MV-4-11 (cell line): ENCODE data around the gene DMTF1.

ENCODE experiments used
- DNase-seq: peaks from one replicate; lab custom pipeline; 2025; lab: John Stamatoyannopoulos, UW

Gene DMTF1

DNA sequence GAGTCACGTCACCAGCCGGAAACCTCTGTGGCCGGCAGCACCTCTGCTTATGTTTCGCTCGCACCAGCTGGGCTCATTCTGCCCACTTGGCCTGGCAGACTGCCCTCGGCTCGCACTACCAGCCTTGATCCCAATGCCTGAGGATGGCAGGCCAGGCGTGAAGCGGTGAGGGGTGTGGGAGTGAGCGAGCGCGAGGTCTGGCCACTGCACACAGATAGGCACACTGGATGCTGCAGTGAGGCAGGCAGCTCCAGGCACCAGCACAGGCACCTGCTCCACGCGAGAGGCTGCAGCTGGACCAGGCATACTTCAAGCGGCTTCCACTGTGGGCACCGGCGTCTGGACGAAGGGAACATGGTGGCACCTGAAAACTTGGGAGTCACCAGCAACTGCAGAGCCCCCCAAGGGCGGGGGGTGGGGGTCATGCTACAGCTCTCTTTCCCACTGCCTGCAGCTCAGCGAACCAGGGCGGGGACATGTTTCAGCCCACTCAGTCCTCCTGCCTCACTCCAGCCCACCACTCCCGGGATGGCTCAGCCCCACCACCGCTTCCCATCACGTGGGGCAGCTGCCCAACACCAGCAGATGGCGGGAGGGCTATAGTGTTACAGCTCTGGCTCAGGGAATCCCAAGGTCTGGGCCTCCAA, 5.4 kb upstream of the DMTF1 start:
- no peak for DNase-seq

DNA sequence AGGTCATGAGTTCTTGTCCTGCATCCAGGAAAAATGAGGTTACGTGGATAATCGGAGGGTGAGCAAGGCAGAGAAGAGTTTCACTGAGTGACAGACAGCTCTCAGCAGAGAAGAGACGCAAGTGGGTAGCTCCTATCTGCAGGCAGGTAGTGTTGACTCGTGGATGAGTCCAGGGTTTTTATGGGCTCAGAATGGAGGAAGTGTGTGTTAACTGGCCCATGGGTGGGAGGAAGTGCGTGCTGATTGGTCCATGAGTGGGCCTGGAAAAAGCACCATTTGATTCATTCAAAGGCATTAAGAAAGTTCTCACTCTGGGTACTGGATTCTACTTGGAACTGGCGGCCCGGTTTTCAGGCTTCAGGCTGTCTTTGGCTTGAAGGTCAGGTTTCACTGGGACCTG, 4.8 kb upstream of the DMTF1 start:
- no peak for DNase-seq

DNA sequence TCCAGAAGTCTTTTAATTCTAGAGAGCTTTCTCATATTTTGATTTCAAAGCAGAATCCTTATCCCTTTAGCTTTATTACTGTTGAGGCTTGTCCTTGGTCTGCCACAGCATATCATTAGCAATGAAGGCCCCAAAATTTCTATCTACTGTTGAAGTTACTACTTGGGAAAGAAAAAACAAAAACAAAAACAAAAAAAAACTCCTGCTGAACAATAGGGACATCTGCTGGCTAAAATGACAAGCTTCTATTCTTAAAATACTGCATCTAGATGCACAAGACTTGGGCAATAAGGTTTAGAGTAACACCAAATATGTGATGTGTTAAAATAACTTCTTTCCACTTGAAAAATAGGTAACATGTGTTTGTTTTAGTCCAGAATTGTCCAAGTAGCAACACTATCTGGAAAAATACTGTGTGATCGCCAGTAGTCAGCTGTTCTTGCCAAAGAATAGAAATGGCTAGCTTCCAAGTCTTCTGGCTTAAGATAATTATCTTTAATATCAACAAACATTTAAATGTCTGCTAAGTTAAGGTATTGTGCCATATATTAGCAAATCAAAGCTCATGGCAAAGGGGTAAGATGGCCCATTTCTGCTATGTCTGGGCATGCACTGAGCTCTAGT, 3.8 kb upstream of the DMTF1 start:
- no peak for DNase-seq

DNA sequence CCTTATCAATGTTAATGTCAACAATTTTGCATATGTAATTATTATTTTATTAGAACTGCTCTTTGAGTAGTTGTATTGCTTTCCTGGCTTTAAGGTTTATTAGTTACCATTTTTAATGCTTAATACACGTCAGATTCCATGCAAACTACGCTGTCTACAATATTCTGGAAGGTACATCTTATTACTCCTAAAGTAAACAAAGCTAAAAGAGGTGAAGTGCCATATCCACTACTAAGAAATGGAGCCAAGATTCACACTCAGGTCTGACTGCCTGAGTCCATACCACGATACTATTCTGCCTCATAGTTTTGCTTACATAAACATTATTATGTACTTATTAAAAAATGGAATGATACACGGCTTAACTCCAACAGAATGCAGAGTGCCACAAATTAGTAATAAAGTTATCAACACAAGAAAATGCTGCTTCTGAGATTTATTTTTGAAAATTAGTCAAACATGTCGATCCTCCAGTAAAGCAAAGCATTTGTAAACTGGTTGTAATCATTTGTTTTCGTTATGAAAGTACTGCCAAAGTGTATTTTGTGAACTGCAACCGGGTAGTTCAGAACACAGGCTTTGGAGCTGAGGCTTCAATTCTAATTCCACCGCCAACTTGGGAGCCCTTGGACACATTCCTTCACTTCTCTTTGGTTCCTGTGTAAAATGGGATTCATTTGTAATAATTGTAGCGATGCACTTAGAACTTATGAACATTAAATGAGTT, 1.1 kb upstream of the DMTF1 start:
- no peak for DNase-seq

DNA sequence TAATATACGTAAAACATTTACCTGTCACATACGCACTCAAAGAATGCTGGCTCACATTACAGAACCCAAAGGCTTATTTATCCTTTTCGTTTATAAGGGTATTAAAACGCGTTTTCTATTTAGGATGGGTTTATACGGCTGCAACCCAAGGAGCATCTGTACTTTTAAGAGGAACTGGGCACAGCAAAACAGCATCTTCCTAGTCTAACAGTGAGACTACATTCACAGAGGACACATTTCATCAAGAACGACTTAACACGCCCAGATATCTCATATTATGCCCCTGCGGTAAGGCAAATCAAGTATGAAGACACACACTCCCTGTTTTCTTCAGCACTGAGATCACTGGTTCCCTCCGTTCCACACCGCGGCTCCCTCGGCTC, 533 bp upstream of the DMTF1 start:
- no peak for DNase-seq

DNA sequence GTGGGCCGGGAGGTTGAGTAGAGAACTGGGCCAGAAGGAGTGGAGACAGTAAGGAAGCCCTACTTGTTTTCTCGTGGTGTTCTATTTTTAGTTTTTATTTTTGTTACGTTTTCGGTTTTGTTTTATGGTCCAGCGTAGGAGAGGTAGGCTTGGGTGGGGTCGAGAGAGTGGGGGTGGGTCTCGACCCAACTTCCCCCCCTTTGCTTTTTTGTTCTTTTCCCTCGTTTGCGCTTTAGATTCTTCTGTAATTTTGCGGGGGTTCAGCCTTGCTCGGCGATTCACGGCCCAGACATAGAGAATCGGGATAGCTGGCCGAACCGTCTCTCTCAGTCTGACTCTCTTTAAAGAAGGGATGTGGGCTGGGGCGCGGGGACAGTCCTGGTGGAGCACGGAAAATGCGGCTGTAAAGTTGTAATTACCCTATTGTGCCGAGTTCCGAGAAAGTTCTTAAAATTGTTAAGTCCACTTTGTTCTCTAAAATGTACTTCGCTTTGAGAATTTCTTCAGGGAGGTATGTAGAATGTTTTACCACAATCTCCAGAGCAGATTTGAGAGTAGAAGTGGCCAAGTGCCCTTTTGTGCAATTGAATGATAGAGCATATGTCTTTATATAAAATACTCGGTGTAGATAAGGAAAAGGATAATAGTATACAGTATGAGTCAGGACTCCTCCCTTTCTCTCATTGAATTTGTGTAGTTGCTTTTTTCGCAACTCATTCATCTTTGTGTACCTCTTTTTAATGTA, 816 bp downstream of the DMTF1 start:
- DNase-seq: peak; percentile 18

DNA sequence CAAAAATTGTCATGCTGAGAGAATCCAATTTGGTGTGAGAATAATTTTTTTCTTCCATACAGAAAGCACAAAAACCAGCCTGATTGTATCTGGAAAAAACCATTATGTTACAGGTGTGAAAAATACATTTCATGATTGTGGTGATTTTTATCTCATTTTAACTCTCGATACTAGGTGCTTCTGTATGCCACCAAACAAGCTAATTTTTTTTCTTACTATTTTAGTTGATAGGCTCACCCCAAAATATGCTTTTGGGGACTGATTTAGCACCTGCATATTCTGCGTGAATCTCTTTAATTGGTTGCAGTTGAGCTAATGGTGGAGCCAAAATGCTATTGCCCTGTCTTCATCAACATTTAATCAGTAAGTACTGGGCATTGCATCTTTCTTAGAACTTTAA, 1.9 kb downstream of the DMTF1 start:
- no peak for DNase-seq

DNA sequence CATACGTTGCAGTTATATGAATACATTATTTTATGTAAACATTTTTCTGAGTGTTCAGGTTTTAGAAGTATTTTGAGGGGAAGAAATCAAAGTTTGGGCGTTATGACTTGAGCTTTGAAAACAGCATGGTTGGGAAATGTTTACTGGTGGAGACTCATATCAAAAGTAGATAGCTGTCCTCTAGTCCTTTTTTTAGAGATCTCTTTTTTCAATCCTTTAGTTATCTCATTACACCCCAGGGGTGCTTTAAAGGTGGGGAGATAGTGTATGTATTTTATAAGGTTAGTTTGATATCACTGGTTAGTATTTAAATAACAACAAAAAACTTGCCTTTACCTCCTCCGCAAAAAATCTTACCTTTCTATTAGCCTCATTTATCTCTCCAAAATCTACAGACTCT, 2.3 kb downstream of the DMTF1 start:
- no peak for DNase-seq

DNA sequence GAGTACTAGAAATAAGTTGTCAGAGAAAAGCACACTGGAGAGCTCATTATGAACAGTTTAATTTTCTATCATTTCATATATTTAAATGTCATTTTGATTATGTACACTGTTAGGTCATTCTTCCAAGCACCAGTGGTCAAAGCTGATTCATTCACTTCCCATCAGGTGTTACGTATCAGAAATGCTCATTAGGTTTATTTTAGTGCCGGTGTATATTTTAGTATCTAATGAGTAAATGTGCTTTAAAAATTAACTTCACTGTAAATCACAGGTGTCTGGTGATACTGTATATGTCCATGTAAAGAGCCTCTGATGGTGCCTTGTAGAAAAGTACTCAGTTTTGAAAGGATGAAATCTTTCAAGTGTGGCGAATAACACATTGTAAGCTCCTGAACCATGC, 3.5 kb downstream of the DMTF1 start:
- no peak for DNase-seq

DNA sequence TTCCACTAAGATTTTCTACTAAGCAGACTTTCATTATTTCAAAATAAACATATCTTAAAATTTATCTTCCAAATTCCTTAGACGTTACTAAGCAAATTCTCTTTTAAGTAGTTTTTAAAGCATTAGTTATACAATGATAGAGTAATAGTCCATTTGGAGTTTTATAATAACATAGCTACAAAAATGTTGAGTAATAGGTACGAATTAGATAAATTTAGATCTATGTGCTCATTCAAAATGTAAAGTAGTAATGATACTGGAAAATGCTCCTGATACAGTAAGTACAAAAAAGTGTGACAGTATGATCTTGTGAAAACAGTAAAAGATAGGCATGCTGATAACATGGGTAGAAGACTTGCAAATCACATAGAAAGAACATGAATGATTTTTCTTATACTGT, 4.5 kb downstream of the DMTF1 start:
- DNase-seq: no peak

DNA sequence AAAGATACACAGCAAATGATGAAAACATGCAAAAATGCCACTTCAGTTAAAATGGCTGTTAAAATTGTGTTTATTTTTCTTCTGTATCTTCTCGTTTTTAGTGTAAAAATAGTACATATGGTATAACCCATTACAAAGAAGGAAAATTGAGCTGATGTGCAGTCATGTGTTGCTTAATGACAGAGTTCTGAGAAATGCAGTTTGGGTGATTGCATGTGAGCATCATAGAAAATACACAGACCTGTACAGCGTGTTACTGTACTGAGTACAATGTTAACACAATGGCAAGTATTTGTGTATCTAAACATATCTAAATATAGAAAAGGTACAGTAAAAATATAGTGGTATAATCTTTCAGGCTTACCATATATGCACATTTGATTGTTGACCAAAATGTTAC, 7.3 kb downstream of the DMTF1 start:
- no peak for DNase-seq

DNA sequence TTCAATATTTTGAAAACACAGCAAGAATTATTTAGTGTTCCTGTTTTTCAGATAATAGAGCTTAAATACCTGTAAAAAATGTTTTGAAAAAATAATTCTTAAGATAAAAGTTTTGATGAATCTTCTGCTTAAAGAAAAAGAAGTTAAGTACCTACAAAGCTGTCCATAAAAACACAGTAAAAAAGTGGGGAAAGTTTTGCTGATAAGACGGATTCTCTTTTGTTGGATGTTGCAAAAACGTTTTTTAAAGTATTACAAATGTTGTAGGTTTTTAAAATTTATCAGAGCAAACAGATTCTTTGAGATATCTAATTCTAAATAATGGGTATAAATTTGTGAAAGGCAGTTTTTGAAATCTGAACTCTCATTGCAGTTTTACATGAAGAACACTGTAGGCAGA, 12.2 kb downstream of the DMTF1 start:
- no peak for DNase-seq

DNA sequence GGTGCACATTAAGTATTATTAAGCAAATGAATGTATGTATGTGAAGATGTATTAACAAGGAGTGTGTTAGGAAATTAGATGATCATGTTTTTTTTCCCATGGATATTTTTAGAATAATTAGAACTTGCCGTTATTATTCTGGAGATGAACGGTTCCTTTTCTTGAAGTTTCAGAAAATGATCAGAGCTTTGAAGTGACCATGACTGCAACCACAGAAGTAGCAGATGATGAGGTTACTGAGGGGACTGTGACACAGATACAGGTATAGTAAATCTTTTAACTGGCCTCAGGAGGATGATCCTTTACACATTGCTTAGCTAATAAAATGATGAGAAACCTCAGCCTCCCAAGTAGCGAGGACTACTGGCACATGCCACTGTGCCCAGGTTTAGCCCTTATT, 18.6 kb downstream of the DMTF1 start:
- no peak for DNase-seq

DNA sequence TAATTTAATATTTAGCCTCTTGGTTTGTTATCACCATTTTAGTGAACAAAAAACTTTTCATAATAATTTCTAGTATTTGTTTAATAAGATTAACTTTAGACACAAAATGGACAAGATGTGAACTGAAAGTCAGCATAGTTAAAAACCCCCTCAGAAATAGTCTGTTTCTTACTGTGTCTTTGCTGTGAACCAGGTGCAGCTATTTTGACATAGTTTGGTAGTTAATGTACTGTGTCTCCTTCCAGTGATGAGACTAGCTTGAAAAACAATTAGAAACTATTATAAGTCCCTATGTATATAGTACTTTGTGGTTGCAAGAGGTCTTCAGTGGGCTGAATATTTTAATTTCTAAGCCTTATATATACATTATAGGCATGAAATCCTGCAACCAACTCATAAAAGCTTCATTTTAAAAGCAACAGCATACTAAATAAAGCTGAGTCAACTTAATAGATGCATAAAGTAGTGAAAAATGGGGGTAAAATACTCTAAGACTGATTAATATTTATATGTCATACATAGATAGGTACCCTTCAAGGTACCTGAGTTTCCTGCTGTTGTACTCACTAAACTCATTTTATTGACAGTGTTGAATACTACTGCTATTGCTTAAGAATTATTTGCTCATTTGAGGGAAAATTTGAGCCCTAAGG, 19.2 kb downstream of the DMTF1 start:
- DNase-seq: no peak

DNA sequence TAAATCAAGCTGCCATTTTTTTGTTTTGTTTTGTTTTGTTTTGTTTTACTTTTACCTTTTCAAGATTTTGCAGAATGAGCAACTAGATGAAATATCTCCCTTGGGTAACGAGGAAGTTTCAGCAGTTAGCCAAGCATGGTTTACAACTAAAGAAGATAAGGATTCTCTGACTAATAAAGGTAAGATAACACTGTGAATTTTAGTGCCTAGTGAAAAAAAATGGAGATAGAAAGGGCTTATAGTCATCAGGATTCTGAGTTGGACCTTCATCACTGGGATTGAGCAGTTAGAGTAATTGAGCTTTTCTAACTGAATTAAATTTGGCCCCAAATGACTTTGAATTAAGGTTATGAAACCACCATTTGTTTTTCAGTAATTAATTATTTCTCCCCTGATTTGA, 21.2 kb downstream of the DMTF1 start:
- DNase-seq: no peak

DNA sequence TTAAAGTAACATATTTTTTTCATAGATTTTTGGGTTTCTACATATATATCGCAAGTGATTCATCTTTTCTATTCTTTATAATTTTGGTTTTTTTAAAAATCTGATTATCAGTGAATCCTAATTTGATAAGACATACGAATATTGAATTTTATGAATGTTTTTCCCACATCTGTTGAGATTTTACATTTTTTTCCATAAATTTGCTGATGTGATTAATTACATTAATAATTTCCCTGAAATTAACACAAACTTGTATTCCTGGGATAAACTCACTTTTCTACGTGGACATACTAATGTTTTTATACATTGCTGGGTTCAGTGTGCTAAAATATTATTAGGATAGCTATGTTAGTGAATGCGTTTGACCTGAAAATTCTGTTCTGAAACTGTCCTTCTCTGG, 26.1 kb downstream of the DMTF1 start:
- DNase-seq: no peak

DNA sequence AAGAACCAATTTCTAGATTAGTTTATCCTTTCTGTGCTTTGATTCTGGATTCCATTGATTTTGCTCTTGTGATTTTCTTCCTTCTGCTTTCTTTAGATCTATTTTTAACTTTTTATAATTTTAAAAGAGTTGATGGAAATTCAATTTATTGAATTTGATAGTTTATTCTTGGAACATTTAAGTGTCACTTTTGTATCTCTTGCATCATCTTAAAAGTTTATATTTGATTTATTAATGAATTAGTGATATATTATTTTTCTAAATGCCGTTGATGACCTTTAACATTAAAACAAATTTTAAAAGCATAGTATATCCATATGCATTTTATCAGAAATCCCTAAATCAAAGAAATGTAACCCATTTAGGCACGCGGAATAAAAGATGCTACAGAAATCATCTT, 26.9 kb downstream of the DMTF1 start:
- DNase-seq: no peak

DNA sequence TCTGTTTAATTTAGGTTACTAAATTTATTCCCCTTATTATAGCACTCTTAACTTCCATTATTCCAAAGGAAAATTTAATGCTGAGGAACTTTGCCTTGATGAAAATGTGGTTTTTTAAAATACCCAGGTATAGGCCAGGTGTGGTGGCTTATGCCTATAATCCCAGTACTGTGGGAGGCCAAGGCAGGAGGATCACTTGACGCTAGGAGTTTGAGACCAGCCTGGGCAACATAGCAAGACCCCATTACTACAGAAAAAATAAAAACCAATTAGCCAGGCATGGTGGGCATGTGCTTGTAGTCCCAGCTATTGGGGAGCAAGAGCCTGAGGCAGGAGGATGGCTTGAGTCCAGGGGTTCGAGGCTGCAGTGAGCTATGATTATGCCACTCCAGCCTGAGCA, 34.9 kb downstream of the DMTF1 start:
- DNase-seq: no peak

DNA sequence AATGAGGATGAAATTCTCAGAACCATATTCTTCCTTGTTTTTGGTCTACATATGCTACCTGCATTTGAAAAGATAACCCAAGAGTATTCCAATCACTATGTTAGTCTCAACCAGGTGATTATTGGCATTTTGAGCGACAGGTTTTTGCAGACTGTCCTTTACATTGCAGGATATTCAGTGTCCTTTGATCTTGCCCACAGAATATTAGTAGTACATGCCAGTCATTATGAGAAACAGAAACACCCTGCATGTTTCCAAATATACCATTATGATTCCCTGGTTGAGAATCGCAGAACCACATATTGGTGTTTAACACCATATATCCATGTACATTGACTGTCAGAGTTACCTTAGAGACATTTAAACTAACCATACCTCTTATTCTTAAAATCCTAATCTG, 36.7 kb downstream of the DMTF1 start:
- DNase-seq: no peak

DNA sequence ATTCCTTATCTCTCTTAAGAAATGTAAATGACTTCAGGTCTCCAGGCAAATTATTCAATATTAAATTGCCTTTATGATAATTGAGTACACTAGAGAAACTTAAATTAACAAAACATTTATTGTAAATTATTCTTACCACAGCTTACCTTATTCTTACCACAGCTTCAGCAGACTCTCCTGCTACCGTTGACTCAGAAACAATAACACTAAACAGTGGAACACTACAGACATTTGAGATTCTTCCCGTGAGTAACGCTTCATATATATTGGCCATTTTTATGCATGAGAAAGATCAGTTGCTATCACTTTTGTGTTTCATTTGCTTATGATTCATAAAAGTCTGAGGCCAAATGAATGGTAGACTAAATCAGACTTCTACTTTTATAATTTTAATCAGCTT, 38.5 kb downstream of the DMTF1 start:
- no peak for DNase-seq

DNA sequence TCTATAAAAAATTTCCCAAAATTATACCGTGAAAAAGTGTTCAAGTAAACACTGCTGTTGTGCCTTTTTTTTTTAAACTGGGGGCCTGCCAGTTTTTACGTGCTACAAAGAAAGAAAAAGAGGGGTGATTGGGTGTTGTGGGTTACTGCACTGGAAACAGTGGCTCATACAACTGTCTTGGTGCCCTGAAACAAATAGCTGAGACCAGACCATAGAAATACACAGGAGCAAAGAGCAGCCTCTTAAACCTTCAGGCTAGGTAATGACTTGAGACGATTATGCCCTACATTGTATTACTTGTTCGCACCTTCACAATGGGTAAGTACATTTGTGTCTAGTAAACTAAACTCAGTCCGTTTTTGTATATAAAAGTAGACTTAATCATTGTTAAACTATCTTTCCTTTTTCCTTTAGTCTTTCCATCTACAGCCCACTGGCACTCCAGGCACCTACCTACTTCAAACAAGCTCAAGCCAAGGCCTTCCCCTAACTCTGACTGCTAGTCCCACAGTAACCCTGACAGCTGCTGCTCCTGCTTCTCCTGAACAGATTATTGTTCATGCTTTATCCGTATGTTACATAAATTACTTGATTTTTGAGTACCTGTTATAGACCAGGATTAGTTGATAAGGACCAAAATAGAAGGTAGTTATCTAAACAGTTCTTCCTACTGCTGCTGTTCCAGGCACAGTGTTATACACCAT, 40.7 kb downstream of the DMTF1 start:
- no peak for DNase-seq

DNA sequence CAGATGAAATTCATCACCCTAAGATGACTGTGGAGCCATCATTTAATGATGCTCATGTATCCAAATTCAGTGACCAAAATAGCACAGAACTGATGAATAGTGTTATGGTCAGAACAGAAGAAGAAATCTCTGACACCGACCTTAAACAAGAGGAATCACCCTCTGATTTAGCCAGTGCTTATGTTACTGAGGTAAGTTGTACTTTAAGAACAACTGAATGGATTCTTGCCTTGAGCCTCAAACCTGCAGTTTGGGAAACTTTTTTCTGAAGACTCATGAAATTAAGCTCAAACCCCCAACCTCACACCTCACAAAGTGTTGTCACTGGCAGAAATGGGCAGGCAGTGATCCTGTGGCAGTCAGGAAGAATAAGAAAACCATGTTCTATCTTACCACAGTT, 41.7 kb downstream of the DMTF1 start:
- no peak for DNase-seq
